NCI-H2196 treated with DMSO at 0.1 percent for 48 hours (cell line): ENCODE measurements around the gene MYRIP.
"Not testable (repeated sequence)": the region's sequence is repeated elsewhere in the genome, so short reads cannot be mapped to it uniquely, and the experiment has no call there.

ENCODE experiments used
- DNase-seq: peaks from one replicate; lab custom pipeline; 2025; ENCODE audit not compliant: unreplicated experiment; lab: John Stamatoyannopoulos, UW

MYRIP gene

GRCh38 chr3:39809181-39809994 is at the start of gene MYRIP:
Gene MYRIP (plus strand): TSS chr3:39809609. CDS start chr3:39900817, 91,208 bp downstream.
- peak; percentile 25 for DNase-seq

DNA sequence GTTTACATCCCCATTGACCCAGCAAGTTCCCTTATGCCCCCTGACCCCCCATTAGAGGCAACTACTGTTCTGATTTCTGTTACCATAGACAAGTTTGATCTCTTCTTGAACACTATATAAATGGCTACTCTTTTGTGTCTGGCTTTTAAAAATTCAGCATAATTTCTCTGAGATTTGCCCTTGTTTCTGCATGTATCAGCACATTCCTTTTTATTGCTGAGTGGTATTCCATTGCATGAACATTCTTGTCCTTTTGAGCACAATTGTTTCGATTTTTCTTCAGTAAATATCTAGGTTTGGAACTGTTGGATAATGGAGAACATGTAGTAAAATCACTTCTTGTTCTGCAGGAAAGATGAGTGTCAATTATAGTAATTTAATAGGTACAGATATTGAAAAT is 49.1 kb upstream of the MYRIP start:
- no peak for DNase-seq

- DNase-seq, result no peak
These were observed 46.8 kb upstream of the MYRIP start for GRCh38 chr3:39762537-39763070.

DNA sequence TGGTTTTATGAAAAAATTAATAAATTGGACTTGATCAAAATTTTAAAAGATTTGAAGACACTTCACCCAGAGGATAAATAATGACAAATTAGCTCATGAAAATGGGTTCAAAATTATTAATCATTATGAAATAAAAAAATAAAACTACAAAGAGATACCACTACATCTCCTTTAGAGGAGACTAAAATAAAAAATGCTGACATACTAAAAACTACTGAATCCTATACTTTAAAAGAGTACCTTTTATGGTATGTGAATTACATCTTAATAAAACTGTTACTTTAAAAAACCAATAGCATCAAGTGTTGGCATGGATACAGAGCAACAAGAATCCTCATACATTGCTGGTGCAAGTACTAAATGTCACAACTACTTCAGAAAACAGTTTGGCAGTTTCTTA is 46.0 kb upstream of the MYRIP start:
- DNase-seq, result no peak

- no peak for DNase-seq
These were observed 43.8 kb upstream of the MYRIP start for GRCh38 chr3:39765575-39765974.

GRCh38 chr3:39766433-39766832 is 43.0 kb upstream of the MYRIP start:
- no peak for DNase-seq

DNA sequence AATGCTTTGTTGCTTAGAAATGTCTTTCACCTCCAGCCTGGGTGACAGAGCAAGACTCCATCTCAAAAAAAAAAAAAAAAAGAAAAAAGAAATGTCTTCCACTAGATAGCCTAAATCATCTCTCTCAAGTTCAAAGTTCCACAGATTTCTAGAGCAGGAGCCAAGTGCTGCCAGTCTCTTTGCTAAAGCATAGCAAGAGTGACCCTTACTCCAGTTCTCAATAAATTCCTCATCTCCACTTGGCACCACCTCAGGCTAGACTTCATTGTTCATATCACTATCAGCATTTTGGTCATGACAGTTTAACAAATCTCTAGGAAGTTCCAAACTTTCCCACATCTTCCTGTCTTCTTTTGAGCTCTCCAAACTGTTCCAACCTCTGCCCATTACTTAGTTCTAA is 42.5 kb upstream of the MYRIP start:
- DNase-seq, result not testable (repeated sequence)

GRCh38 chr3:39778168-39778567 is 31.2 kb upstream of the MYRIP start:
- DNase-seq, result not testable (repeated sequence)

DNA sequence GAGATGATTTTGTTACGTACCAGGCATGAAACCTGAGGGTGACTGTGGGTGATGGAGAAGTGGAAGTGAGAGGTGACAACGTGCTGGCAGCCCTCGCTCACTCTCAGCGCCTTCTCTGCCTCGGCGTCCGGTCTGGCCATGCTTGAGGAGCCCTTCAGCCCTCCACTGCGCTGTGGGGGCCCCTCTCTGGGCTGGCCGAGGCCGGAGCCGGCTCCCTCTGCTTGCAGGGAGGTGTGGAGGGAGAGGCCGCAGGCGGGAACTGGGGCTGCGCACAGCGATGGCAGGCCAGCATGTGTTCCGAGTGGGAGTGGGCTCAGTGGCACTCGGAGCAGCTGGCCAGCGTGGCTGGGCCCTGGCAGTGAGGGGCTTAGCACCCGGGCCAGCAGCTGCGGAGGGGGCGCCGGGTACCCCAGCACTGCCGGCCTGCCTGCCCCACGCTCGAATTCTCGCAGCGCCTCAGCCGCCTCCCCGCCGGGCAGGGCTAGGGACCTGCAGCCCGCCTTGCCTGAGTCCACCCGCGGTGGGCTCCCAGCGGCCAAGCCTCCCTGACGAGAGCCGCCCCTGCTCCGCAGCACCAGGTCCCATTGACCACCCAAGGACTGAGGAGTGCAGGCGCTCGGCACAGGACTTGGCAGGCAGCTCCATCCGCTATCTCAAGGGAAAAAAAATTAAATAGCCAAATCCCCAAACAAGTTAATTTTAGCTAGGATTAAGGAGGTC is 29.7 kb upstream of the MYRIP start:
- DNase-seq, result no peak

- DNase-seq, result no peak
These were observed 29.1 kb upstream of the MYRIP start for GRCh38 chr3:39780352-39780751.

DNA sequence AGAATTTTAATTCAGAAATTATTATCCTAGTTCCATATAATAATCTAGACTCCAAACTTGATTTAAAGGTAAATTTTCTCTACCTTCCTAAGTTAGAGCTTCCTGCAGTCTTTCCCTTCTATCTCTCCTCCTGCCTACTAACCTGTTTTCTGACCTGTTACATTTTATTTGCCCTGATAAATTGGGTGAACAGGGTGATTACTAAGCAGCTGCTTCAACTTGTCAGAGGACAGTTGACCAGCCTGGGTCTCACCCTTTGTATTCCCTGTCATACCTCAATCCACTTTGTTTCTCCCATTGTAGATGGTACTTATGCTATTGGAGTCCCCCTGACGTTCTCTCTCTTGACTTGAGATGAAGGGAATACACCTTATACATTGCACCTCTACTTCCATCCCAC is 28.4 kb upstream of the MYRIP start:
- DNase-seq, result no peak

DNA sequence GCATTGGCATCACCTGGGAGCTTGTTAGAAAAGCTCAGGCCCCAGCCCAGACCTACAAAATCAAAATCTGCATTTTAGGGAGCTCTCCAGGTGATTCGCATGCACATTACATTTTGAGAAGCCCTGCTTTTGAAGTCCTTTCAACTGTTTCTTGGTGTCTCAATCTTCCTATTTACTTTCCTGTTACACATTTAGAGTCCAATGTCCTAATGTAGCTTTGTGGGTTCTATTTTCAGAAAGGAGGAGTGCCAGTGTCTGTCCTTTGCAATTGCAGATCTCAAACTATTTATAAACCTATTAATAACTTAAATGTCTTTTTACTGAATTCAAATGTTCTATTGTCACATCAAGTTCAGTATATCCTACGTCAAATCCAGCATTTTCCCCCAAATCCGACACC is 27.8 kb upstream of the MYRIP start:
- no peak for DNase-seq

- no peak for DNase-seq
These were observed 25.7 kb upstream of the MYRIP start for GRCh38 chr3:39783680-39784079.

GRCh38 chr3:39784922-39785321 is 24.5 kb upstream of the MYRIP start:
- no peak for DNase-seq

- DNase-seq, result no peak
These were observed 21.1 kb upstream of the MYRIP start for GRCh38 chr3:39788128-39788883.

DNA sequence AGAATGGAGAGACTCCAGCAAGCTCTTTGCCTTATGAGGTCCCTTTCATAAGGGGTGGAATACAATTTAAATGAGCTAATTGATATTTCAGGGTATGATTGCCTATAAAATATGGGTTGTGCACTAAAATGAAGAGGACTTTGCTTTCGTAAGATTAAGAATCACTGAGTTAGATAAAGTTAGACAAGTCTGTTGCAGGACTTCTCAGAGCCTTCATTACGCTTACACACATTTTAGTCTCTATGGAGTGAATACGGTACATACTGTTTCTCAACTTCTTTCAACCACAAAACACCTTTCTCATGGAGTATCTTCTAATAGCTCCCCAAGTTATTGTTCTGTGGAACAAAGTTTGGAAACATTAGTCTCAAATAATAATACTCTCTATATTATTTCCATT is 17.8 kb upstream of the MYRIP start:
- no peak for DNase-seq

DNA sequence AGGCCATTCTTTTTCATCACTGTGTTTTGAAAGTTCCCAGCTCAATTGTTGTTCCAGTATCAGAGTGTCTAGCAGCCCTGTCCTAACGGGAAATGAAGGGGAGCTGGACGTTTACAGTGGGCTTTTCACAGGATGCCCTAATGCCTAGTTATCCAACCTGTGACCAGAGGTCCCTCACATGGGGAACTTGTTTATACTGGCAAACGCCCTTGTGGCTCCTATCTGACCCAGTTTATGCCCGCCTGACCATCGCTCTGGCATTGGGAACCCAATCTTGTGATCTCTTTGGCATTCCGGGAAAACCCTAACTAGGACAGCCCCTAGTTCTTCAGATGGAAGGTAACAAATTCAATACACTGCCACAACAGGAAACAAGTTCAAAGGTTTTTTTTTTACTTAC is 14.5 kb upstream of the MYRIP start:
- DNase-seq, result no peak

- no peak for DNase-seq
These were observed 8.2 kb upstream of the MYRIP start for GRCh38 chr3:39801216-39801615.

- not testable (repeated sequence) for DNase-seq
These were observed 6.9 kb upstream of the MYRIP start for GRCh38 chr3:39802486-39802885.

DNA sequence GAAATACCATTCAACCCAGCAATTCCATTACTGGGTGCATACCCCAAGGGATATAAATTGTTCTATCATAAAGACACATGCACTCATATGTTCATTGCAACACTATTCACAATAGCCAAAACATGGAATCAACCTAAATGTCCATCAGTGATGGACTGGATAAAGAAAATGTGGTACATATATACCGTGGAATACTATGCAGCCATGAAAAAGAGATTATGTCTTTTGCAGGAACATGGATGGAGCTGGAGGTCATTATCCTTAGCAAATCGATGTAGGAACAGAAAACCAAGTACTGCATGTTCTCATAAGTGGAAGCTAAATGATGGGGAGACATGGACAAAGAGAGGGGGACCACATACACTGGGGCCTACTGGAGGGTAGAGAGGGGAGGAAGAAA is 5.5 kb upstream of the MYRIP start:
- DNase-seq, result no peak

DNA sequence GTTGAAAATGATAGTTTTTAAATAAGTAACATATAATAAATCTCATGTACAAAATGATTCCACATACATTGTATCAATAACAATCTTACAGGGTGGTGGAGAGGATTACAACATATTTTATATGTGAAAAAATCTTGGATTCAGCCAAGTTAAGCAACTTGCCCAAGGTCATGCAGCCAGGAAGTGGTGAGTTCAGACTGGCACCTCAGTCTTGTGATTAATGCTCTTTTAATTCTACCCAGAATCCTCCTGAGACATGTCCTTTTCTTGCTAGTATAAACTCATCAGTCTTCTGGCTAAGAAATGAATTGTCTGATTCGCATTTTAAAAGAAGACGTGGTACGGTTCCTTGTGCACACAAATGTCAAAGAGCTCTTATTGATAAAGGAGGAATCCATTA is 4.5 kb upstream of the MYRIP start:
- DNase-seq, result no peak
